Measurements from ENCODE around the gene MMP3.

Gene MMP3

GRCh38 chr11:102788334-102788995 is 54.9 kb downstream of the MMP3 start:
- no peak for DNase-seq

Data from stimulated activated naive CD4-positive, alpha-beta T cell treated with Interleukin-2 at 50 U/mL for 16 hours (primary cell).